Urothelium cell line (cell line): Measurements from ENCODE around the gene ITPRIPL1.
"Not testable (repeated sequence)": the region's sequence is repeated elsewhere in the genome, so short reads cannot be mapped to it uniquely, and the experiment has no call there.

Source experiments
- DNase-seq: peaks from one replicate; pipeline ENCODE4 v3.0.0; 2011; ENCODE audit warnings: low spot score, mixed read lengths
- FAIRE-seq: peaks from 2 replicates; lab custom pipeline; 2011; peaks lifted over from hg19 to GRCh38; lab: Jason Lieb, UNC

ITPRIPL1 gene, protein sequence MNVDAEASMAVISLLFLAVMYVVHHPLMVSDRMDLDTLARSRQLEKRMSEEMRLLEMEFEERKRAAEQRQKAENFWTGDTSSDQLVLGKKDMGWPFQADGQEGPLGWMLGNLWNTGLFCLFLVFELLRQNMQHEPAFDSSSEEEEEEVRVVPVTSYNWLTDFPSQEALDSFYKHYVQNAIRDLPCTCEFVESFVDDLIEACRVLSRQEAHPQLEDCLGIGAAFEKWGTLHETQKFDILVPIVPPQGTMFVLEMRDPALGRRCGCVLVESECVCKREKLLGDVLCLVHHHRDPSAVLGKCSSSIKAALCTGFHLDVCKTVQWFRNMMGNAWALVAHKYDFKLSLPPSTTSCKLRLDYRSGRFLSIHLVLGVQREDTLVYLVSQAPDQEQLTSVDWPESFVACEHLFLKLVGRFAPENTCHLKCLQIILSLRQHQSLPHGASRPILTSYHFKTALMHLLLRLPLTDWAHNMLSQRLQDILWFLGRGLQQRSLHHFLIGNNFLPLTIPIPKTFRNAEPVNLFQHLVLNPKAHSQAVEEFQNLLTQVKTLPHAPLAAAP

GRCh38 chr2:96325041-96325883 is at the start of gene ITPRIPL1:
Gene ITPRIPL1 (plus strand): TSS chr2:96325317. CDS start chr2:96325840, 523 bp downstream.
- FAIRE-seq (no peak), DNase-seq (no peak)

GRCh38 chr2:96276787-96277499 is 48.2 kb upstream of the ITPRIPL1 start:
- peak; percentile 83 for FAIRE-seq
- no peak for DNase-seq

DNA sequence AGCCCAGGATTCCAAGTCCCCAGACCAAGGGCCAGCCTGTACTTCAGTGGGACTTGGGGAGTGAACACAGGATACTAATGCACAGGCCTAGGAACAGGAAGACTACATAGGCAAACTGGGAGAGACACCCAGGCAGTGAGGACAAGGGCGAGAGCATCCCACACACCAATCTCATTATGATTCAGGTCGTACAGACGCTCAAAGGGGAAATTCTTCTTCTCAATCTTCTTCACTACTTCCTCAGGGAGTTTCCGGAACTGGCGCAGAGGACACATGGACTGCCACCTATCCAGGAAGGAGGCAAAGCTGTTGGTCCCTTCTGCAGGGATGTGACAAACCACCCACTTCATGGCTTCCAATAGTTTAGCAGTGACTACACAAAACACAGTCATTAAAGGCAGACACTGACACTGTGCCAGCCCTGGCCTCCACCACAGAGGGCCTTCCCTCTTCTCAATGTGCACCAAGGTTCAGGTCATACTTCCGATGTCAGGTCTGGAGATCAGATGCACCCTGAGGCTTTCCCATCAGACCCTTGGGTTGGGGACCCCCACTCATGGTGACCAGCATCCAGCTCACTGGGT is 37.8 kb upstream of the ITPRIPL1 start:
- FAIRE-seq: no peak

DNA sequence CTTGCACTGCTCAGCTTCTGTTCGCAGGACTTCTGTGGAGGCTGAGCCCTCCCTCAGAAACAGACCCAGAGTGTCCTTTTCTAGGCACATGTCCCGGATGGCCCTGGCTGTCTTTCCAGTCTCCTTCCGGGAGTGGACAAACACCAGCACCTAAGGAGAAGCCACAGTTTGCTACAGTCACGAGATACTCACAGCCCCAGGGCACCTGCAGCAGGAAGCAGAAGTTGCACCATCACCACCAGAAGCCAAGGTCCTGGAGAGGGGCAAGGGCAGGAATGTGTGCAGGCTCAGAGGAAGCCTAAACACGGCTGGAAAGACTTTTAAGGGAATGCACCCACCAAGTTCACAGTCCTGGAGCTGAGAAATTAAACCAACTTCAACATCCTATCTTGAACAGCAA is 33.4 kb upstream of the ITPRIPL1 start:
- no peak for FAIRE-seq
- no peak for DNase-seq

More for the DNA sequence above, 37.8 kb upstream of the ITPRIPL1 start:
- DNase-seq: no peak

DNA sequence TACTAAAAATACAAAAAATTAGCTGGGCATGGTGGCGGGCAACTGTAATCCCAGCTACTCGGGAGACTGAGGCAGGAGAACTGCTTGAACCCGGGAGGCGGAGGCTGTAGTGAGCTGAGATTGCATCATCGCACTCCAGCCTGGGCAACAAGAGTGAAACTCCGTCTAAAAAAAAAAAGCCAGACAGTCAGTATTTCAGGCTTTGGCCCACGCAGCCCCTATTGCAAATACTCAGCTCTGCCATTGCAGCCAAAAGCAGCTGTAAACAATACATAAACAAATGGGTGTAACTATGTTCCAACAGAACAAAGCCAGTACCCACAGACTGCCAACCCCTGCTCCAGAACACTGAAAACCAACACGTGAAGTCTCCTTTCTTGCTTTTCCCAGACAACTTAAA is 30.8 kb upstream of the ITPRIPL1 start:
- not testable (repeated sequence) for FAIRE-seq, DNase-seq

DNA sequence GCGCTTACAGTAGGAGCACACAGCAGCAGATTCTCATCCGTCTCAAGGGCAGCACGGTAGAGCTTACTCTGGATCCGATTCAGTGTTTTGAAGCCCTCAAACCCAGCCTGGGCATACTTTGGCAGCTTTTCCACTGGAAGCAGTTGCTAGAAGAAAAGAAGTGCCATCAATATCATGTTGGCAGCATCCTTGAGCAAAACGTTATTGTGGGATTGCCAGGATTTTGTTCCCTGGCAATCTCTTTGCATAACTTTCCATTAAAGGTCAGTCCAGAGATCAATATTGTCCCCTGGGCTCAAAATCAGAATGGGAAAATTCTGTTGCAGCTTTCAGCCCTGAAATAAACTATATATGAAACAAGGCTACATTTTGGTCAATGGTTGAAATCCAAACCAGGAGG is 28.2 kb upstream of the ITPRIPL1 start:
- FAIRE-seq: no peak
- DNase-seq: no peak

GRCh38 chr2:96301865-96302264 is 23.3 kb upstream of the ITPRIPL1 start:
- FAIRE-seq: no peak
- no peak for DNase-seq

- DNase-seq (no peak), FAIRE-seq (no peak)
Measured at GRCh38 chr2:96304606-96305005, 20.5 kb upstream of the ITPRIPL1 start.

DNA sequence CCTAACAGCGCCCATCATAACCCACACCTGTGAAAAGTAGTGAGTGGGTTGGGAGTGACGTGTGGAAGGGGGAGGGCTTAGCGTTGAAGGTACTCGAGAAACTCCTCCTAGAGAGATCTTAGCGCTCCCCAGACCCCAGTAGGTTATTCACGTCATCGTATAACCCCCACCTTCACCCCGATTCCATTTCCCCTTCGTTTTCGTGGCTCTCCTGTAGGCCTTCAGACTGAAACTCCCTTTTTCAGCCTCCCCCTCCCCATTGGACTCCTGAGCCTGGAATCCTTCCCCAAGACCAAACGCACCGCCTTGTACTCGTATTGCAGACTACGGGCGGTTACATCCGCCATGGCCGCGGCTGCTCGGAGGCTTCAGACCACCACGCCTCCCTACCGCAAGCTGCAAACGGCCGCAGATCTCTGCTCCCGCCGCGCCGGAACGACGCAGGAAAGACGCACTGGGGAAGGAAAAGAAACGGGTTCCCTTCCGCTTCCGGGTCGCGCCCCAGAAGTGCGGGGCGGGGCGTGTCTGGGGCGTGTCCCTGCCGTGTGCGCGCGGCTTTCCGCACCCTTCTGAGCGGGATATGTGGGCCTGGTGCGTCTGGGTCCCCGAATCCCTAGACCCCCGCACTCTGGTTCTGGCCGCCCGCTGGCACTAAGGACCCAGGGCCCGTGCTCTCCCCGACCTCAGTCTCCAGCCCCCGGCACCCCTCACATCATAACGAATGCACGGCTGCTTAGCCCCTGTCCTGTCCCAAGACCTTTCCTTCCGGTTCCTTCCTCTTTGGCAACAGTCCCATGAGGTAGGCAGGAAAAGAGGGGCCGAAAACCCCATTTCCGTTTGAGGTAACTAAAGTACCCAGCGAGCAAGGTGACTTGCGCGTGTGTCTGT is 19.8 kb upstream of the ITPRIPL1 start, which contains the start of gene SNRNP200:
SNRNP200 (minus strand) TSS at position 456 of the 888 bp plus-strand sequence; CDS start at position 347, 109 bp downstream.
- FAIRE-seq: no peak
- DNase-seq: peak; percentile 94

DNA sequence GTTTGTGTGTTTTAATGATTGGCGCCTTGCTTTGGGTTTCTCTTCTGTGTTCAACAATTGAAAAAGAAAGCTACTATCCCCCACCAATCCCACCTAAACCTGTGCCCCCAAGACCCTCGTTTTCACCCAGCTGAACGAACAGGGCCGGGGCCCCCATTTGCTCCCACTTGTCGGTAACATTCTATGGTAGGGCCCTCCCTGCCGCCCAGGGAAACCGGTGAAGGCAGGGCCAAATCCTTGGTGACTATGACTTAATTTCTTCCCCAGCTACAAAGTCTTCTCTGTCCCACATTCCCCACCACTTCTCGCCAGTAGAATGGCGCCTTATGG is 19.2 kb upstream of the ITPRIPL1 start:
- no peak for DNase-seq
- FAIRE-seq: no peak

- DNase-seq (no peak), FAIRE-seq (no peak)
Measured at GRCh38 chr2:96306370-96306769, 18.7 kb upstream of the ITPRIPL1 start.

GRCh38 chr2:96308248-96308647 is 16.9 kb upstream of the ITPRIPL1 start:
- DNase-seq (no peak), FAIRE-seq (no peak)

- DNase-seq (peak; percentile 26), FAIRE-seq (no peak)
Measured at GRCh38 chr2:96315005-96315399, 10.1 kb upstream of the ITPRIPL1 start.

GRCh38 chr2:96315400-96316071 is 9.6 kb upstream of the ITPRIPL1 start:
- FAIRE-seq (peak; percentile 82), DNase-seq (peak; percentile 76)

GRCh38 chr2:96316999-96317398 is 8.1 kb upstream of the ITPRIPL1 start:
- FAIRE-seq (no peak), DNase-seq (no peak)

DNA sequence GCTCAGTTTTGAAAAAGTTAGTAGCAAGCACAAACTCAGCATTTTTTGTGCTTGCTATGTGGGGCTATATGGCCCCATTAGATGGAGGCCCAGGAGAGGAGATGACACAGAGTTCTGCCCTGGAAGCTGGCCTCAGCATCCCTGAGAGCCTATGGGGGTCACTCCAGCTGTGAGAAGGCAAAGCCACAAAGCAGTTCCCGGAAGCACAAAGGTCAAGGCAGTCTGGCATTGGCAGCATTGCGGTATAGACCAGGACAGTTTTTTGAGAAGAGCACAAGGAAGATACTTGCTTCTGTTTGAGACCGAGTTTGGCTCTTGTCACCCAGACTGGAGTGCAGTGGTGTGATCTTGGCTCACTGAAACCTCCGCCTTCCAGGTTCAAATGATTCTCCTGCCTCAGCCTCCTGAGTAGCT is 7.5 kb upstream of the ITPRIPL1 start:
- DNase-seq (no peak), FAIRE-seq (no peak)

DNA sequence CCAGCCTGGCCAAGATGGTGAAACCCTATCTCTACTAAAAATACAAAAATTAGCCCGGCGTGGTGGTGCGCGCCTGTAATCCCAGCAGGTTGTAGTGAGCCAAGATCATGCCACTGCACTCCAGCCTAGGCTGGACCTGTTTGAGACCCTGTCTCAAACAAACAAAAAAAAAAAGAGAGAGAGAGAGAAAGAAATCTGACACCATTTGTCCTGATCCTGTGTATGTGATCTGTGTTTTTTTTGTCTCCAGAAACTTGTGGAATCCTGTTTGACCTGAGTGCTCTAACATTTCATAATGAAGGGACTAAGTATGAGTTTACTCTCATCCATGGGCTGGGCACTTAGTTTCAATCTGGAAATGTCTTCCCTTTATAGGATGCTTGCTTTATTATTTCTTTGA is 6.4 kb upstream of the ITPRIPL1 start:
- DNase-seq: no peak
- no peak for FAIRE-seq

- no peak for FAIRE-seq
- DNase-seq: no peak
Measured at GRCh38 chr2:96319396-96319795, 5.7 kb upstream of the ITPRIPL1 start.

GRCh38 chr2:96320326-96320725 is 4.8 kb upstream of the ITPRIPL1 start:
- FAIRE-seq (no peak), DNase-seq (no peak)
